Right forelimb (tissue), 1 donor: ENCODE measurements around the gene RPUSD4.

ENCODE experiments used
- DNase-seq: peaks from one replicate; pipeline ENCODE4 v3.0.0-alpha.2; 2018

The RPUSD4 gene

DNA sequence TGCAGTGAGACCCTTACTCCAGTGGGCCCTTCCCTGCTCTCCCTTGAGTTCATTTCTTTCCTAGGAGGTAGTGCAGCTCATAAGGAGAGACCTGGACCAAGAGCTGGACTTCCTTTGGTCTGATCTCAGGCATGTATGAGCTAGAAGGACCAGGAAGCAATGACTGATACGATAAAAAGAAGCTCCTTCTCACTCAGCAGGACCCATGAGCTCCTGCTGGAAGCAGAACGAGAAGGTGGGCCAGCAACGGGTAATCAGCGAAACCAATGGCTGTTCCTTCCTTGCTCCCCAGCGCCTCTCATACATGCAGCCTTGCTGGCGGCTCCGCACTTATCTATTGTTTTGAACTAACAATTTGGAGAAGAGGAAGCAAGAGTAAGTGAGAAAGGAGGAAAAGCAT lies 56.8 kb downstream of the RPUSD4 start:
- DNase-seq = no peak

DNA sequence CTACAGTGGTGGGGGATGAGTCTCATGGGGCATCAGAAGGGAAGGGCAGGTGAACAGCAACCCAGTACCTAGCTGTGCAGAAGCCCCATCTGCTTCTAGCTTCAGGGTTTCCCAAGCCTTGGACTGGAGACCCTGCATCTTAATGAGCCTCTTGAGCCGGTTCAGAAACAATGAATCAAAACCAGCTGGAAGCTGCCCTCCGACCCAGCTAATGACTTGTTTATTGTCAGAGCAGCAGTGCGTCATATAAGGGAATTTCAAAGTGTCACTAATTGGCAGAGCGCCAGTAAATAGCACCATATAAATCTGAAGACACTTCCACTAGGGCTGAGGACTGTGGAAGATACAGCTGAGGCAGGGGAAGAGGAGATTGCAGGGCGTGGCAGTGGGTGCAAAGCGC lies 57.5 kb downstream of the RPUSD4 start:
- DNase-seq = no peak

DNA sequence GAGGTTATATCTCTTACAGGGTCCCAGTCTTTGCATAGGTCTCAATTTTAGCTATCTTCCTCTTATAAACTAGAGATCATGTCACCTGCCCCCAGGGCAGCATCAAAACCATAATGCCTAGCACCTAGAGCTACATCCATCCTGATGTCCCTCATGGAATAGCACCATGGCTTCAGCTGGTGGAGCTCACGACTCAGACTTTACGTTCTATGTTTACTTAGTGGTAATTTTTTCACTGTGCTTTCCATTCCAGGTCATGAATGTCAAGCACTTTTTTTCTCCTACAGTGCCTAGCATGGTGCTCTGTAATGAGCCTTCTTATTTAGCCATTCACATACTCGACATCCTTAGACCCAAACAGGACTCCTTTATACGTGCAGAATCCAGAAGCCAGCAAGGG lies 58.4 kb downstream of the RPUSD4 start:
- DNase-seq = no peak

DNA sequence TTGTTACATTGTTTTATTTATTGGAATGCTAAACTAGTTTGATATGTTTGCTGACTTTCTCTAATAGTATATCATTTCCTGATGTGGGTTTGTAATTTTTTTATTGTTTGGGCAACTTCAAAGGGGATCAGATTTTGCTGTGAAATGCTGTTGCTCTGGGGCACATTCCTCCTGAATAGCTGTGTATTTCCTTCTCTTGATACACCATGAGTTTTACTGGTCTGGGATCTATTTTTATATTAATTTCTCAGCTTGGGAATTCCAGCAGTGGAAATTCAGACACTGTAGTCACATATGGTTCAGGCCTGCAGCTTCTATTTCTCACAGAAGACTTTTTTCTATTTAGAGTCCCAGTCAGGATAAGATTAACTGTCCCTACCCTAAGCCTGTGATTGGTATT lies 58.9 kb downstream of the RPUSD4 start:
- DNase-seq = no peak

DNA sequence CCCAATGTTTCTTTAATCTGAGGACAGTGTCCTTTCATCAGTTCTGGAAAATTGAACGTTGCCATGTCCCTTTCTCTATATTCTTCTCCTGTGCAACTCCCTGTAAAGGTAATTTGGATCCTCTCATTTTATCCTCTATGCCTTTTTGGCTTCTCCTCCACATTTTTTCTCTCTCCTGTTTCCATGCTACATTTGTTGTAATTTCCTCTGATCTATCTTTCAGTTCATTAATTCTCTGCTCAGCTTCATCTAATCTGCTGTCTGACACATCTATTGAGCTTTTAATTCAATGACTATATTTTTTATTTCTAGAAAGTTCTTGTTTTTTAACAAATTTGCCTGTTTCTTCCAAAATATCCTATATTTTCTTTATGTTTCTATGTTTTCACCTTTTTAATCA lies 59.3 kb downstream of the RPUSD4 start:
- DNase-seq = no peak
